Measurements from ENCODE around the gene MPPED2.

DNA sequence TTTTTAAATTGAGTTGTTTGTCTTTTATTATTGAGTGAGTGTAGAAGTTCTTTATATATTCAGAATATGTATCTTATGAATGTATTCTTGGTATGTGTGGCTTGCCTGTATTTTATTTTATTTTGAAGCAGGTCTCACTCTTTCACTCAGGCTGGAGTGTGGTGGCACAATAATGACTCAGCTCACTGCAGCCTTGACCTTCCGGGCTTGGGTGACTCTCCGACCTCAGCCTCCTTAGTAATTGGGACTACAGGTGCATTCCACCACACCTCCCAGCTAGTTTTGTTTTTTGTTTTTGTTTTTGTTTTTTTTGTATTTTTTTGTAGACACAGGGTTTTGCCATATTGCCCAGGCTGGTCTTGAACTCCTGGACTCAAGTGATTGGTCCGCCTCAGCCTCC lies 24.5 kb upstream of the MPPED2 start:
- TF ChIP-seq, protein P1, sequence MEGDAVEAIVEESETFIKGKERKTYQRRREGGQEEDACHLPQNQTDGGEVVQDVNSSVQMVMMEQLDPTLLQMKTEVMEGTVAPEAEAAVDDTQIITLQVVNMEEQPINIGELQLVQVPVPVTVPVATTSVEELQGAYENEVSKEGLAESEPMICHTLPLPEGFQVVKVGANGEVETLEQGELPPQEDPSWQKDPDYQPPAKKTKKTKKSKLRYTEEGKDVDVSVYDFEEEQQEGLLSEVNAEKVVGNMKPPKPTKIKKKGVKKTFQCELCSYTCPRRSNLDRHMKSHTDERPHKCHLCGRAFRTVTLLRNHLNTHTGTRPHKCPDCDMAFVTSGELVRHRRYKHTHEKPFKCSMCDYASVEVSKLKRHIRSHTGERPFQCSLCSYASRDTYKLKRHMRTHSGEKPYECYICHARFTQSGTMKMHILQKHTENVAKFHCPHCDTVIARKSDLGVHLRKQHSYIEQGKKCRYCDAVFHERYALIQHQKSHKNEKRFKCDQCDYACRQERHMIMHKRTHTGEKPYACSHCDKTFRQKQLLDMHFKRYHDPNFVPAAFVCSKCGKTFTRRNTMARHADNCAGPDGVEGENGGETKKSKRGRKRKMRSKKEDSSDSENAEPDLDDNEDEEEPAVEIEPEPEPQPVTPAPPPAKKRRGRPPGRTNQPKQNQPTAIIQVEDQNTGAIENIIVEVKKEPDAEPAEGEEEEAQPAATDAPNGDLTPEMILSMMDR (conservative IDR thresholded peaks at IDR 0.05 in 1 of 2, IDR thresholded peaks at IDR 0.05 in 1 of 2; ENCODE audit: extremely low read depth in 1 of 2, insufficient read depth in 1 of 2, low read depth in 1 of 2, low read length in 2 of 2) = no peak
- no peak for TF ChIP-seq EZH2 (IDR thresholded peaks at IDR 0.05; ENCODE audit: borderline replicate concordance, low read length)

Data from mammary epithelial cell (primary cell).